Bone marrow (tissue), 2 donors: ENCODE results near the gene MROH2B.

Experiments
- DNase-seq, 2 donors: peaks; one replicate each; lab custom pipeline; 2025; lab: John Stamatoyannopoulos, UW

MROH2B gene

GRCh38 chr5:40972434-40972833 is 98.7 kb downstream of the MROH2B start:
- DNase-seq = no peak

GRCh38 chr5:40962207-40962955 is 108.8 kb downstream of the MROH2B start:
- DNase-seq = no peak

GRCh38 chr5:40960037-40960436 is 111.1 kb downstream of the MROH2B start:
- no peak for DNase-seq

GRCh38 chr5:40958811-40959210 is 112.3 kb downstream of the MROH2B start:
- DNase-seq = no peak

- no peak for DNase-seq
Observed at GRCh38 chr5:40957048-40957447, 114.1 kb downstream of the MROH2B start.

- DNase-seq = no peak
Observed at GRCh38 chr5:40955313-40955712, 115.8 kb downstream of the MROH2B start.
